Stromal cell of bone marrow (primary cell): Measurements from ENCODE around the gene CACNA1D.
A peak's percentile ranks its signal among the peaks of the same experiment; 100 is the strongest.
"Not testable (repeated sequence)": the region's sequence is repeated elsewhere in the genome, so short reads cannot be mapped to it uniquely, and the experiment has no call there.

ENCODE experiments used
- DNase-seq: peaks from one replicate; pipeline ENCODE4 v3.0.0-alpha.2; 2012; ENCODE audit warnings: low read depth

Gene CACNA1D

DNA sequence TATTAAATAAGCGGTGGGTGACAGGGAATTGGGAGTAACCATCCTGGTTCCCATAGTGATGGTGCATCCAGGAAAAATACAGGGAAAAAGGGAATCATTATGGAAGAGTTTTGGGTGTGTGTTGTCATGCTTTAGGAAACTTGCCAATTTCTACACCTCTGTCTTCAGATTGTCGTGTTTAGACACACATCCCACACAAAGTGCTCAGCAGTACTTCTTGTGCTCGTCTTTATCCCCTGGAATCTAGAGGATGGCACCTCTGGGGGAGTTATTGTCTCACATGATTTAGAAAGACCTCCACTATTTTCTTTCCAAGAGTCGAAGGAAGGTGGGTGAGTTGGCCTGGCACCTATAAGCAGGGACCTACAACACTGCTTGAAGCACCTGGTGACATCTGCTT, 35.8 kb downstream of the CACNA1D start:
- no peak for DNase-seq

DNA sequence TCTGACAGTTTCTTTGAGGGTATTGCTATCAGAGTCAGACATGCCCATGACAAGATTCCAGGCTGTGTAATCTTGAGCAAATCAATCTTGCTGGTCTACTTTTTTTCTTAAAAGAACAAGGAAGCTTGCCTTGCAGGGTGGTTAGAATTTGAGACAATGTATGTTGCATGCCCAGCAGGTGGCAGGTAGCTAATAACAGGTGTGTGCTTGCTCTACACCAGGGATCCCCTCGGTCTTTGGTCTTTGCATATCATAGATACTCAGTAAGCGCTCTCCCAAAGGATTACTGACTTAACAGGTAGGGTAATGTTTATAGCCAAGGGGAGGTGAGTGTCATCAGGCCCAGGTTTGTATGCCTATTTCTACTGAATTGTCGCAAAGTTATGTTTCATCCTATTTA, 37.3 kb downstream of the CACNA1D start:
- no peak for DNase-seq

DNA sequence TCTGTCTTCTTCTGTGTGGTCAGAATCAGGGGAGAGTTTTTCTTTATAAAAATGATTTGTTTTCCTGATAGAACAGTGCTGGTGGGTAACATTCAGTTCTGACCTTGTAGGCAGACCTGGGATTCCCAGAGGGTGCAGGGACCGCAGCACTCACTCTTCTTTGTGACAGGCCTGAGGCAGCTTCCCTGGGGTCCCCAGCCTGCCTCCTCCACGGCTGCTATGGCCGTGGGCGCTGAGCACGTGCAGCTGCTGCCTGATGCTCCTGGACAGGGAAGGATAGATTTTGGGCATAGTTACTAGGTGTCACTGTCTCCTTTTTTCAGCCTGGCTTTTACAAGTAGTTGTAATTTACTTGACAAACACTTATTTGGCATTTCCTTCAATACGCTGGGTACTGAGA, 39.1 kb downstream of the CACNA1D start:
- DNase-seq = no peak

DNA sequence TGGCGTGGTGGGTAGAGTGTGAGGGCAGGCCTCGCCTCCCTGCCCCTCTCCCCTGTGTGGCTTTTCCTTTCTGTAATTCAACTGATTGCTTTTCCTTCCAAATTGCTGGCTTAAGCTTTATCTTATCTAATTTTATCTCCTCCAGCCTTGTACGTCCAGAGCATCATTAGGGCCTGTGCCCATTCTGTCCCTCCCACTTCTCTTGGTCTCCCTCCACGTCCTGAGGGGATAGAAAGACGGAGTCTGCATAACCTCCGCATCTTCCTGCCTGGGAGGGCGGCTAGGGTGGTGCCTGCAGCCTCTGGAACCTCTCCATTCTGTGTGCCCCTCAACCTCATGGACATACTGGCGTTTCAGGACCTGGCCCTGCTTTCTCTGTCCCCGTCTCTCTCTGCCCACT, 39.8 kb downstream of the CACNA1D start:
- DNase-seq = no peak

DNA sequence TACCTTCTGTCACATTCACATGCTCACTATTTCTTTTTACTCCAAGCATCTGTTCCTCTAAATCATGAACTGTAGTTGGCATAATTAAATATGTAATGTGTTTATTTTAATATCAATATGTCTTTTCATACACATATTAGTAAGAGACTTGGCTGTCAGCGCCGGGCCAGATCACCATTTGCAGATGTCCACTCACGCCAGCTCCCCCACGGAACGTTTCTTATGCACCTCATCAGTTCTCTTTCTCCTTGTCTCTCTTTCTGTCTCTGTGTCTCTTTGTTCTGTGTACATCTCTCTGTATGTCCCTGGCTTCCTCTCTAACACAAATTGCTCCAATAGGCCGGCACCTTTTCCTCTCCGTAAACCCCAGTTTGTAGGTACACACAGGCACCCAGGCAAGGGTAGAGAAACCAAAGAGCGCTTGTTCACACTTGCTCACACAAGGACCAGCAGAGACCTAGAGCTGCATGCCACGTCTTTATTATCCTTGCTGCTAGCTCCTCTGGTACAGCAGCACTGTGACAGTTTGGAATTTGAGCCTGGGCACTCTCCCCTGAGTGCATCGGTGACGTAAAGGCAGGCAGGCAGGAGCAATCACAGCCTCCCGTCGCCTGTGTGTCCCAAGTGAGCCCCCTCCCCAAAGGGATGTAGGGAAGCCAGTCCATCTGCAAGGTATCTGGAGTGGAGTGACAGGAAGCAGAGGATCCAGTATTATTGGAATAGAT, 40.4 kb downstream of the CACNA1D start:
- no peak for DNase-seq

DNA sequence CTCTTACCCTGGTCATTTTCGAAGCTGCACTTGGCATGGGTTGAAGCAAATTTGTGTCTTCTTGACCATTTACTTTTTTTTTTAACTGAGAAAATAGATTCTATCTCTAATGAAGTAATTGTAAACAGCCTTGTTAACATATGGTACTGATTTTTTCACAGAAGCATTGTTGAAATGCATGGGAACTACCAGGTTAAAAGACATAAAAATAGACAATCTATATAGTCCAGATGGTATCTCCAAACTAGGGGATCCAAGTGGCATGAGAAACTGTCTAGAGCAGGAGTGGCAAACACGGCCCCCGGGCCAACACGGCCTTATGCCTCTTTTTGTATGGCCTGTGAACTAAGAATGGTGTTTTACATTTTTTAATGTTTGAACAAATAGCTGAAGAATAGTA, 41.9 kb downstream of the CACNA1D start:
- DNase-seq = no peak

DNA sequence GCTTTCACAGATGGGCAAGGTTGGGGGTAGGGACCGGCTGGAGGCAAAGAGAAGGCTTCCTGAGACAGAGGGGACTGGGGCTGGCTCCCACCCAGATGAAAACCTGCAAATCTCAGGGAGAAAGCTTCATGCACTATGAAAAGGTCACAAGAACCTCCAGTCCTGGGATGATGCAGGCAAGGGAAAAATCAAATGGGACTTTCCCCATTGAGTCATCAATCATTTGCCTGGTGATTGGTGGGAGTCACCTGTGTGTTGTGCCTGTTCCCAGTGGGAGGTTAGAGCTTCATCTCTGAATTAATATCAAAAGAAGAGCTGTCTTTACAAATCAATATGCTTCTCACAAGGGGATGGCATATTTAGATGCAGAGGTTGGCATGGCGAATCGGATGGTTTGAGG, 49.9 kb downstream of the CACNA1D start:
- DNase-seq = no peak

DNA sequence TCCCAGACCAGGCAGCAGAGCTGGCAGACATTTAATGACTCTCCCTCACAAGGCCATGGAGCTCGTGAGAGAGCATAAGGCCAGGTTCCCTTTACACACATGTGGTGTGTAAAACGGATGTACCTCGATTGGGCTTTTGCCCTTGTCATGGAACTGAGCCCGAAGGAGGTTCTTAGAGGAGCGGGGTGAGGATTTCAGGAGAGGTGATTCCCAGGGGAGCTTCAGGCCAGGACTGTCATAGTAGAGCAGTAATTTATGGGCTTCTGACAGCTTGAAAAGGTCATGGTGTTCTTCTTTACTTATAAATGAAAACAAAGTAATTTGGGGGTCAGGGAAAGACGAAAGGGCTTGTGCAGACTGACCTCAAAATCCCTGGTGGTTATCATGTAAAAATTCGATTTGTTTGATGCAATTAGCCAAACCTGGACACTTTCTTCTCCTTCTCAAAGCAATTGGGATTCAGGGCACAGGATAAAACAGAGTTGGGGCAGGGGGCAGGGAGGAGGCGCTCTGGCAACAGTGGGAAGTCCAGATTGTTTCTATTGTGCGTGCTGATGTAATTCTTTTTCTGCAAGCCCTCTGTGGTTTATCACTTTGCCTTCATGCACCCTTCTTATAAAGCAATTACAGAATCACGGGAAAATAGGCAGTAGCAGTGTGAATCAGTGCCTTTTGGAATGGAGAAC, 51.0 kb downstream of the CACNA1D start:
- DNase-seq = no peak

DNA sequence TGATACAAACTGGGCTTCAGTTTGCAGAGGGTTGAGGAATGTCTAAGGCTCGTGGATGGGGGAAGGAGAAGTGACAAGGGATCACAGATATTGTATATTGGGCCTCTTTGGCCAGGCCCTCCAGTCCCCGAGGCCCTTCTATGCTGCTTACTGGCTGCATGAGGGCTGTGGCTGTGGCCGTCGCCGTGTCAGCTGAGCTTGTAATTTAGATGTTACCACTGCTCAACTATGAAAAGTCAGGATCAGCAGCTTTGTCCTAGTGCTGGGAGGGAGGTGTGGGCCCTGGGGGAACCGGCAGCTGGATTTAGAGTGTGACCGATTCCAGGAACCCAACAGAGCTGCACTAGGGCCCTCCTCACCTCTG, 51.6 kb downstream of the CACNA1D start:
- no peak for DNase-seq

DNA sequence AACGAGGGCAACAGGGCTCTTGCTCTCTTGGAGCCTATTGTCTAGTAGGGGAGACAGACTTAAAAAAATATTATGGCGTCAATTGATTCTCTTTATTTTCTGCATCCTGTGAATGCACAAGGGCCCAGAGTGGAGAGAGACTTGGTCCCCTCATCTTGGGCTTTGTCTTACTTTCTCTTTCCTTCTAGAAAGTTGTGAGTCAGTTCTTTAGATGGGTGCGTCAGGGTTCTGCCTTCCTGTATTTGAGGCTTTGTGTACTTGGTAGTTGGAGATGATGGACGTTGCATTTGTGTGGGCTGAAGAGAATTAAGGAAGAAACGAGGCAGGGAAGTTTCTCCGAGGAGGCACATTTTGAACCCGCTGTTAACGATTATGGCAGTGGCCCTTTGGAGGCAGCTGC, 52.9 kb downstream of the CACNA1D start:
- no peak for DNase-seq

DNA sequence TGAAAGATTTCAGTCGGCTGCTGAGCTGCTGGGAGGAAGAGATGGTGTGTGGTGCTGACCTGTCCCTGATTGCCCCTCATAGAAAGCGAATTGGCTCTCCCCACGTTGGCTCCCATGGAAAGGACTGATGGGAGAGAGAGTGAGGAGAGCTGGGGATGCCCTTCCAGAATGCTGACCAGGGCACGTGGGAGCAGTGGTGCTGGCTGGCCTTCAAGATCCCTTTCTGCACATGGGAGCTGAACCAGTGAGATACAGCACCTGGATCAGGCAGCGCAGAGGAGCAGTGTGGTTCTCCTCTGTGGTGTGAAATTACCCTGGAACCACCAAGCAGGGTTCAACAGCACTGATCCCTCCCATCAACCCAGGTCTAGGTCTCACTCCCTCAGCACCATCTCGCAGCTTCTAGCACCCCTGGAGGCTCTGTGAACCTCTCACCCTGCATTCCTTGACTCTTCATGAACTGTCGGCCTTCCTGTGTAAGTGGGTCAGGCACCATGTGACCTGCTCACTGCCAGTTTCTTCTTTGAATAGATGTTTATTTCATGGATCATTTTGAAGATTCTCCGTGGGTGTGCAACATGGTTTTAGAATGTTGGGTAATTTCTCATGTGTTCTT, 55.7 kb downstream of the CACNA1D start:
- DNase-seq = no peak

DNA sequence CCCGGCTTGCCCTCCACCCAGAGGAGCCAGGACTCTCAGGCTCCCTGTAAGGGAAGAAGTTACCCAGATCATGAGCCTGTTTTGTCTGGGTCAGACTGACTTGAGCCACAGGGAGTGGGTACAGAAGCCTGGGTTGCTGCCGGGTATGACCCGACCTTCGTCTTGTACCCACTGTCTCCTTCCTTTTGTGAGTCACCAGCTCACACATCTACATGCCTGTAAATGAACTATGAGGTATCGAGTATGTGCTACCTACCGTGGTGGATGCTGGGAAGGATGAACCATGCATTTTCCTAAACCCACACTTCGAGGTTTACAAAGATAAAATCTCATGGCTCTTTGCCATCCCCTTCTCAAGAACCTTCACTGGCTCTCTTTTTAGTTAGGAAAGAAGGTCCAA, 56.9 kb downstream of the CACNA1D start:
- DNase-seq = no peak

DNA sequence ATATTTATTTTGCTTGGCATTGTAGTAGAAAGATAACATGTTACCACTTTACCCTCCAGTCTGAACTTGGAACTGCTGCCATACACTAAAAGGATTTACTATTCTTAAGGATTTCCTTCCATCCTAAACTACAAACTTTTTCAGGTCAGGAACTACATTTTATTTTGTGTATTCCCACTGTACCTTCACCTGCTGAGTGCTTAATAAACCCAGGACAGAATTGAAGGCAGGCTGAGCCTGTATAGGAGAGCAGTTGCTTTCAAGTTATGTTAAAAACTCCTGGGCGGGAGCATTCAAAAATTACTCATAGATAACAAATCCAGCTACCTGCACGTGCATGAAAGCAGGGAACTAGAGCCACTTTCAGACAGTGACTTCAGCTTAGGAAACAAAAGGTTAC, 58.3 kb downstream of the CACNA1D start:
- DNase-seq = no peak

DNA sequence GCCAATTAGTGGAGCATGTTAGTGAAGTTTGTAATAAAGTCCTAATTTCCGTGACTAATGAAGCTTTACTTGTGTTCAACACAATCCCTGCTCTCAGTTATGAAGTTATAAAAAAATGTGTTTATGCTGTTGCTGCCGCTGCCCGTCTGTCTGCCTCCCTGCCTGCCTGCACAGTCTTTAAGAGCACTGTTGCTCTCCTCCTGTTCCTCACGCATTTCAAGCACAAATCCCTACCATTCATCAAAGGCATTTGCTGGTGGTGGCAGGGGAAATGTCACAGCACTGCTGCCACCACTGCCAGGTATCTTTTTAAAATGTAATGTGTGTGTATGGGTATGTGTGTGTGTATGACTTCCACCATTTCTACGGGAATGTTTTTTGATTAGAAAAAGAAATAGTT, 58.8 kb downstream of the CACNA1D start:
- DNase-seq = no peak

DNA sequence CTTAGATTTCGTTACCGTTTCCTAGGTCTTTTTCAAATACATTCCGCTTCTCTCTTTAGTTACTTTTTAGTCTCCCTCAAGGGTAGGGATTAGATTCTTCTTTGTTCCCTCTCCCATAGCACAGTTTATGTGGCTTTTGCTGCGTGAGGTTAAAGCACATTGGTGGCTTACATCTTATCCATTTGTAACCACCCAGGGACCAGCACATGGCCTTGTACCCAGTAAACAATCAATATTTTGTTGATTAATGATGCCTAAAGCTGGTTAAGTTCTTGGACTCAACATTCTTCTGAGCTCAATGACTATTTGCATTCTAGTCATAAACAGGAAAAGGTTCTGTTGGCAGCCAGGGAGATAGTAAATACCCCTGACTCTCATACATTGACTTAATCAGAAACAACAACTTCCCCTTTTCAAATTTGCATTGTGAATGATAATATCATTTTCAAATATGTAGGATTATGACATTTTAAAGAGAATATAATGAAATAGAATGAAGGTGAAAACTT, 60.2 kb downstream of the CACNA1D start:
- no peak for DNase-seq

DNA sequence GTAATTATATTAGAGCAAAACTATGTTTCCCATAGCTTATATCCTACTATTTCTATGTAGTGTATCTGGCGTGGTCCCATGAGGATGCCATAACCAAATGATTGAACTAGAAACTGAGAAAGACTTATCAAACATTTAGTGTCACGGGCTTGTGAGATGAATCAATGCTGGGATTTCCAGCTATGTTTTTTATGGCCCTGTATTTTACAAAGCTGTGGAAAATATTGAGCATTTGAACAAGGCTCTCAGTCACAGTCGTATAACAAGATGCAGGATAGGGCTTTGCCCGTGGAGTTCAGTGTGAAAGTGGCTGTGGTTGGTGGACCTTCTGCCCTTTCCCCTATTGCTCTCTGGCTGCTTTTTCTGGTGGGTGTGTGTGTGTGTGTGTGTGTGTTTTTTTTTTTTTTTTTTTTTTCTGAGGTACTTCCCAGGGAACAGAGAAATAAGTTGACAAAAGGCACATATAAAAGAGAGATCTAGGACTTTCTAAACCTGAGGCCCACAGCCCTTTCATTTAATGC, 60.7 kb downstream of the CACNA1D start:
- no peak for DNase-seq

DNA sequence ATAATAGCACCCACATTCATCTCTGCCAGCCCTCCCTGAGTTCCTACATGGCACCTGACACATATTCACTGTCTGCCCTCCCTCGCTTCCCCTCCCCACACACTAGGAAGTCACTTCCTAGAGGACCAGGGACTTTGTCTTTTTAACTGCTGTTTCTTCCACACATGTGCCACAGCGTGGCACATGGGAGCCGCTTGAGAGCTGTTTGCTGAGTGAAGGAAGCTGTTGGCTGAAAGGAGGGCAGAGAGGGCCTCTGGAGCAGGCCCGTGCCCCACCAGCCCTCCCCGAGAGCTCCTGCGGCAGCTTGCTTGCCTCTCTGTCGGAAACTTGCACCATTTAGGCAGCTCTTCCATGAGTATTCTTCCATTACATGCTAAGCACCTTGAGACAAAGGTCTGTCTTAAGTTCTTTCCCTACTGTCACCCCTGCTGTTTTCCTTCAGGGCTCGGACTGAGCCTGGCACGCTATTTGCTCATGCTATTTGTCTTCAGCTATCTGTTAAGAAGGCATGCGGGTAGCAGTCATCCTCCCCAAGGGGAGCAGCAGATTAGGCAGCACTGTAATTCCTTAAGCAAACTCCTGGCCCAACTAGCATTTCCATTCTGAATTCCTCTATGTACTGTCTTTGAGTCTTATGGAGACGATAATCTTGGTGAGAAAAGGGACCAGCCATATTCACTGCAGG, 72.2 kb downstream of the CACNA1D start:
- no peak for DNase-seq

DNA sequence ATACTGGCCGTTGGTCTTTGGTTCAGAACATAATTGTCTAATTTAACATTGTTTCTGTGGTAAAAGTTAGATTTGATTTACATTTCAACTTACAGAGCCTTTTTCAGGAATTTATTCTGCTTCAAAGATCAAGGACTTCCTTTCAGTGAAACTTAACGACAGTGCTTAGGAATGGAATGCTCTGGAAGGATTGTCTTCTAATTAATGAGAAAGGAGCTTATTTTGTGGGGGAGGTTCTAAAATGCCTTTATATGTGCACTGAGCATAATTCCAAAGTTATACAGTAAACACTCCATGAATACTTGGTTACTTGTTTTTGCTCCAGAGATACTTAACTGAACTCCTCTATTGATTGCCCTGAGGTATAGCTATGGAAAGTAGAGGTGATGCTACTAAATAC, 75.7 kb downstream of the CACNA1D start:
- DNase-seq = no peak

DNA sequence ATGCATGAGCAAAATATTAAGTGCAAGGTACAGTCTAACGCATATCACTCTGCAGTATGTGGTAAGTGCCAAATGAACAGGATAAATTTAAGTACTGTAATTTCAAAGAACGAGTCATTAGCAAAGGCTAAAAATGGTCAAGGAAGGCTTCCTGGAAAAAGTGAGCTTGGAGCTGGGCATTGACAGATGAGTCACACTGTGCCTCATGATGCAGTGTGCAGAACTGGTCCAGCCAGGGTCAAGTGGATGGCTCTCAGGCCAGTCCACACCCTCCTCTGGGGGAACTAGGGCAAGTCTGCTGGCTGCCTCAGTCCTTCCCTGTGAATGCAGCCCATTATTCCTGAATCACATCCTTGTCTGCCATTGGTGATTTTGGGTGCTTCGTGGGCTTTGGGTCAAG, 76.3 kb downstream of the CACNA1D start:
- peak; percentile 39 for DNase-seq

DNA sequence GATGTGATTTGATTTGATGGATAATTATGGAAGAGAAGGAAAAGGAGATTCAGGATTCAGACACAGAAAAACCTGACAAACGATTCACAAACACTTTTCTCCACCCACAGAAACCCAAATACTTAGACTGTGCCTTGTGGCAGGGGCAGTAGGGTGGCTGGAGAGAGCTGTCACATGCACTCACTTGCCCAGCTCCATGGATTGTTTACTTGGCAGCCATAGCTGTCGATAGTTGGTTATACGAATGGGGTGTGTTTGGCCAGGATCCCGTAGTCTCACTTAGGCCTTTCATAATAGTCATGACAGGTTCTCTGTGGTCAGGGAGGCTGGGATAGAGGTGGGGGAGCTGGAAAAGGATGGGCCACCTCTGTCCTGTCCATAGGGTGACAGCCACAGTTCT, 76.9 kb downstream of the CACNA1D start:
- no peak for DNase-seq

DNA sequence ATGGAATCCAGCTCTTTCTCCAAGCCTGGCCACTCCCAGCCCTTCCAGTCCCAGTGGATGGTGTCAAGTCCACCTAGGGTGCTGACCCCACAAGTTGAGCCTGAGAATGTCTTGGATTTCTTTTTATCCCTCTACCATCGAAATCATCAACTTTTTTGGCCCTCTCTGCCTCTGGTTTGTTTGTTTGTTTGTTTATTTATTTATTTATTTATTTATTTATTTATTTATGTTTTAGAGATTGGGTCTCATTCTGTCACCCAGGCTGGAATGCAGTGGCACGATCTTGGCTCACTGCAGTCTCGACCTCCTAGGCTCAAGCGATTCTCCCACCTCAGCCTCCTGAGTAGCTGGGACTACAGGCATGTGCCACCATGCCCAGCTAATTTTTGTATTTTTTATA, 77.8 kb downstream of the CACNA1D start:
- DNase-seq = not testable (repeated sequence)

DNA sequence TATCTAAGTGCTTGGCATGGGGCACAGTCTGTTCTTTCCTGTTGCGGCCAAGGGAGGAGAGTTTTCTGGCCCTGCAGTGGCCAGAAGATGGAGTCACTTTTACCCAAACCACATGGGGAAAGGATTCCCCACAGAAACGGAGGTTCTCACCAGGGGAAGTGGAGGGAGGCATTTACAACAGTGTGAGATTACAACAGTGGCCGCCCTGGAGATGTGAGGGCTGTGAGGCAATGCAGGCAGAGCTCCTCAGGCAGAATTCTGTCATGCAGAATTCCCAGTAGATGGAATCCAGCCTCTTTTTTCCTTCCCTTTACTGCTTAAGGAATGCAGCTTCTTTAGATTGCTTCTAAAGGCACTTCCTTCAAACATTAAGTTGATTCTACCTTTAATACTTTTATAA, 83.1 kb downstream of the CACNA1D start:
- no peak for DNase-seq

DNA sequence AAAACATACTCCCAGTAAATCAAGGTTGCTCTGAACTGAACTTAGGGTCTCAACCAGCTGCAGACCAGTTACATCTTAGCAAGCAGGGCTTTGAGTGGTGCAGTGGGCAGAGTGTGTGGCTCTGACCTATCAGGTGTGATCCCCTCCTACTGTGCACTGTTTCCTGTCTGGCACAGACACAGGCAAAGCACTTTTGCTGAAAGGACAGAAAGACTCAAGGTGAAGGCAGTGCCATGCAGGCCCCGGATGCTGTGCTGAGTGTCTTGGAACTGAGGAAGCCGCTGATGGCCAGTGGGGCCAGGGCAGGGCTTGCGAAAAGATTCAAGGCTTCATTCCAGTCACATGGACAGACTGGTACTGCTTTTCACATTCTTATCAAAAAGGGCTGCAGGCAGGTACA, 85.2 kb downstream of the CACNA1D start:
- DNase-seq = no peak
